GM13976 (cell line): ENCODE results near the gene TTLL7.

ENCODE experiments used
- DNase-seq: peaks from one replicate; pipeline ENCODE4 v3.0.0; 2012; ENCODE audit warnings: low spot score
- CTCF ChIP-seq: IDR thresholded peaks from 2 replicates; pipeline ENCODE4 v1.5.1; 2012; ENCODE audit warnings: borderline replicate concordance, mild to moderate bottlenecking; ENCODE audit not compliant: insufficient read depth; ENCODE audit errors: extremely low read depth, missing control alignments, control extremely low read depth
- in situ Hi-C: fragments of 300-500 bp; cut with MboI; formaldehyde crosslinking; loops from one replicate; pipeline ENCODE4 v1.12.0; 2022; ENCODE audit warnings: low sequenced_read_pairs, mixed read lengths, inconsistent platforms; ENCODE audit not compliant: unreplicated experiment

The TTLL7 gene

GRCh38 chr1:83942914-83943313 is 56.0 kb downstream of the TTLL7 start:
- DNase-seq, result no peak
- no peak for TF ChIP-seq CTCF
- in situ Hi-C loops, result no loop called here

GRCh38 chr1:83934550-83934949 is 64.4 kb downstream of the TTLL7 start:
- in situ Hi-C loops, result no loop called here
- no peak for DNase-seq
- TF ChIP-seq CTCF, result no peak

GRCh38 chr1:83932693-83933092 is 66.2 kb downstream of the TTLL7 start:
- in situ Hi-C loops, result no loop called here
- DNase-seq, result no peak
- no peak for TF ChIP-seq CTCF

GRCh38 chr1:83932281-83932680 is 66.7 kb downstream of the TTLL7 start:
- no peak for TF ChIP-seq CTCF
- in situ Hi-C loops, result no loop called here
- DNase-seq, result no peak

- TF ChIP-seq CTCF, result peak; percentile 70
- DNase-seq, result peak; percentile 33
- in situ Hi-C loops, result no loop called here
Measured at GRCh38 chr1:83931658-83932253, 67.2 kb downstream of the TTLL7 start.

- in situ Hi-C loops, result loop anchor here (10.0 kb wide), 2 partner anchors 196 to 506 kb away; no protein-coding TSS in a partner anchor
- no peak for DNase-seq
Measured at GRCh38 chr1:83929184-83929583, 69.7 kb downstream of the TTLL7 start.

More at GRCh38 chr1:83929184-83929583, 69.7 kb downstream of the TTLL7 start:
- no peak for TF ChIP-seq CTCF
